Astrocyte (in vitro differentiated cells and primary cell): ENCODE measurements around the gene ORAI3.

Experiments
- EZH2 ChIP-seq: IDR thresholded peaks from 2 replicates; pipeline ENCODE4 v1.6.1; 2012; ENCODE audit warnings: mild to moderate bottlenecking, low read length, inconsistent platforms; ENCODE audit not compliant: insufficient read depth
- TF ChIP-seq, protein P1 (sequence below): IDR thresholded peaks from 2 replicates; pipeline ENCODE4 v1.5.1; 2011; ENCODE audit warnings: low read depth, mild to moderate bottlenecking, inconsistent platforms, low read length, moderate library complexity; ENCODE audit not compliant: insufficient read depth

DNA sequence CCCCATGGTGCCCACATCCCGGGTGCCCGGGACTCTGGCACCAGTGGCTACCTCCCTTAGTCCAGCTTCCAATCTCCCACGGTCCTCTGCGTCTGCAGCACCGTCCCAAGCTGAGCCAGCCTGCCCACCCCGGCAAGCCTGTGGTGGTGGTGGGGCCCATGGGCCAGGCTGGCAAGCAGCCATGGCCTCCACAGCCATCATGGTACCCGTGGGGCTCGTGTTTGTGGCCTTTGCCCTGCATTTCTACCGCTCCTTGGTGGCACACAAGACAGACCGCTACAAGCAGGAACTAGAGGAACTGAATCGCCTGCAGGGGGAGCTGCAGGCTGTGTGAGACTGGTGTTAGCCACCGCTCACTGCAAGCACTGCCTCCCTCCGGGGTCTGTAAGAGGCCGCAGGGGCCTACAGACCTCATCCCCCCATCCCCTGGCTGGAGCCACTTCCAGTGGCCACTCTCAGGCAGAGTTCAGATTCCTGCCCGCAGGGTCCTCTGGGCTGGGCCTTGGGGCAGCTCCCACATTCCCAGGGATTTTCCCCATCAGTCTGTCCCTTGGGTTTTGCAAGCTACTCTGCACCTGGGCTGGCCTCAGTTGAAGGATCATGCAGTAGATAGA is 4.8 kb downstream of the ORAI3 start:
- TF ChIP-seq, protein P1, sequence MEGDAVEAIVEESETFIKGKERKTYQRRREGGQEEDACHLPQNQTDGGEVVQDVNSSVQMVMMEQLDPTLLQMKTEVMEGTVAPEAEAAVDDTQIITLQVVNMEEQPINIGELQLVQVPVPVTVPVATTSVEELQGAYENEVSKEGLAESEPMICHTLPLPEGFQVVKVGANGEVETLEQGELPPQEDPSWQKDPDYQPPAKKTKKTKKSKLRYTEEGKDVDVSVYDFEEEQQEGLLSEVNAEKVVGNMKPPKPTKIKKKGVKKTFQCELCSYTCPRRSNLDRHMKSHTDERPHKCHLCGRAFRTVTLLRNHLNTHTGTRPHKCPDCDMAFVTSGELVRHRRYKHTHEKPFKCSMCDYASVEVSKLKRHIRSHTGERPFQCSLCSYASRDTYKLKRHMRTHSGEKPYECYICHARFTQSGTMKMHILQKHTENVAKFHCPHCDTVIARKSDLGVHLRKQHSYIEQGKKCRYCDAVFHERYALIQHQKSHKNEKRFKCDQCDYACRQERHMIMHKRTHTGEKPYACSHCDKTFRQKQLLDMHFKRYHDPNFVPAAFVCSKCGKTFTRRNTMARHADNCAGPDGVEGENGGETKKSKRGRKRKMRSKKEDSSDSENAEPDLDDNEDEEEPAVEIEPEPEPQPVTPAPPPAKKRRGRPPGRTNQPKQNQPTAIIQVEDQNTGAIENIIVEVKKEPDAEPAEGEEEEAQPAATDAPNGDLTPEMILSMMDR = peak; percentile 70
- TF ChIP-seq EZH2 = no peak
